Measurements from ENCODE around the gene HS1BP3.

The HS1BP3 gene

DNA sequence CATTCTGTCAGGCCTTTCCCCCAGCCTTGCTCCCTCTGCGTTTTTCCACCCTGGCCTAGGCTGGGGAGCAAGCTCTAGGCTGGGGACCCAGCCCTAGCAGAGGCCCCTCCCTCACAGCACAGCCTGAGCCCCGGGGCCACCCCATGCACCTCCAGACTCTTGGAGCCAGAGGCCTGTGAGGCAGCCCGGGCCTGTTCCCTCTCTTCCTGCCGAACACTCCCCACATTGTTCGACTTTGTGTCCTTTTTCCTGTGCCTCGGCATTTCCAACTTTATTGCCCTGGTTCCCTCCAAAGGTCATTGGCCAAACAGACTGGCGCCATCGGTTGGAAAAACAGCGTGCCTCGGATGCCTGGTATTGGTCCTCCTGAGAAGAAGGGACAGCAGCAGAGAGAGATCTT, 79.7 kb downstream of the HS1BP3 start:
- DNase-seq (ENCODE audit: low read depth in 2 of 2): no peak

DNA sequence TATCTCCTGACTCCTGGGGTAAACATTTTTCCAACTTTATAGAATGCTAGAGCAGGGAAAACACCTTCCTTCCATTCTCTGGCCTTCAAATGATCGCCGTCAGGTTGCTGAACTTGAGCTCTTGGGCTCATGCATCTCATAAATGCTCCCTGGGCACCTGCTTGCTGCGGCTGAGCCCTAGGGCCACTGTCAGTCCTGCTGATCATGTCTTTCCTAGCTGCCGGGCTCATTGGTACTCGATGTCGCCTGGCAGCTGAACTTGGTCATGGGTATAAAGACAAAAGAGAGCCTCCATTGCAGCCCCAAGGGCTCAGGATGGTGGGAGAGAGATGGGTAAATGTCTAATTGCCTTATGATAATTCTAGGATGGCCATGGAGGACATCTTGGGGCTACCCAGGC, 80.6 kb downstream of the HS1BP3 start:
- no peak for DNase-seq (ENCODE audit: low read depth in 2 of 2)

DNA sequence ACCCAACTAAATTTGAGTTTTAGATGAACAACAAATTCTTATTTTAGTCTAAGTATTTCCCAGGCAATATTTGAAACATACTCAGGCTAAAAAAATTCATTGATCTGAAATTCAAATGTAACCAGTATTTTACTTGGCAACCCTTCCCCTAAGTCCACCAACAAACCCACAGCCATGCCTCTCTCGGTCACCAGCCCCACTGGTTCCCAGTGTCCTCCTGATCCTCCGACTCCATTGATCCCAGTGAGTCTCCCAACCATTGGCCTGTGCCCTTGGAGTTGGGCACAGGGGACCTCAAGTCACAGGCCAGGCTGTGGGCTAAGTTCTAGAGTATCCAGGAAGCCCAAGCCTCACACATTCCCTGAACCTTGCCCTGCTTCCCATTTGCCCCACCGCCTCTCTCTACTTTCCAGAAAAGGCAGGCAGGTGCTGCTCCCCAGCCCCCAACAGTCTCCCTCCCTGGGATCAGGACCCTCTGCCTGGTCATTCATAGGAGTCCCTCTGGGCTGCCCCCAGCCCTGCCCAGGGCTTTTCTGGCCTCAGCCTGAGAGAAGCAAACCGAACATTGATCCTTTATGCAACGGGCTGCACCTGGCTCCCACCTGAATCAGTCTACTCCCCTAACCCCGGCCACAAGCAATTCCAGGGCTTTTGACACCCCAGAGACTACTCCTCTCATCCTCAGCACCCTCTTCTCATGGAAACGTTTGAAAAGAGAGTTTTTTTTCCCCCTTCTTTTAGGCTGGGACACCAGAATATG, 81.3 kb downstream of the HS1BP3 start:
- DNase-seq (ENCODE audit: low read depth in 2 of 2): no peak

GRCh38 chr2:20568501-20569463, 82.1 kb downstream of the HS1BP3 start:
- DNase-seq (ENCODE audit: low read depth in 2 of 2): no peak

GRCh38 chr2:20567926-20568179, 83.0 kb downstream of the HS1BP3 start:
- no peak for DNase-seq (ENCODE audit: low read depth in 2 of 2)

All from stimulated activated CD8-positive, alpha-beta memory T cell treated with anti-CD3 and anti-CD28 coated beads, Interleukin-7, amount 100 ng/mL, for 1 hour (primary cell).